Activated T-cell treated with anti-CD3 and anti-CD28 coated beads for 1 hour (primary cell): ENCODE results near the gene TSC22D2.
"Not testable (repeated sequence)": the region's sequence is repeated elsewhere in the genome, so short reads cannot be mapped to it uniquely, and the experiment has no call there.

ENCODE experiments used
- DNase-seq: peaks from one replicate; pipeline ENCODE4 v3.0.0-alpha.2; 2020; ENCODE audit warnings: low read depth

Gene TSC22D2

GRCh38 chr3:150449169-150449721 is 41.1 kb downstream of the TSC22D2 start:
- no peak for DNase-seq

GRCh38 chr3:150450916-150451315 is 42.8 kb downstream of the TSC22D2 start:
- no peak for DNase-seq

GRCh38 chr3:150451329-150452048 is 43.4 kb downstream of the TSC22D2 start:
- no peak for DNase-seq

GRCh38 chr3:150453353-150453752 is 45.3 kb downstream of the TSC22D2 start:
- DNase-seq = no peak

- no peak for DNase-seq
These were observed 46.0 kb downstream of the TSC22D2 start for GRCh38 chr3:150454085-150454484.

GRCh38 chr3:150454622-150455021 is 46.5 kb downstream of the TSC22D2 start:
- no peak for DNase-seq

GRCh38 chr3:150455341-150455740 is 47.2 kb downstream of the TSC22D2 start:
- no peak for DNase-seq

GRCh38 chr3:150458001-150458400 is 49.9 kb downstream of the TSC22D2 start:
- DNase-seq = no peak

GRCh38 chr3:150460484-150460883 is 52.4 kb downstream of the TSC22D2 start:
- DNase-seq = no peak

- no peak for DNase-seq
These were observed 53.3 kb downstream of the TSC22D2 start for GRCh38 chr3:150461399-150461798.

GRCh38 chr3:150462108-150462507 is 54.0 kb downstream of the TSC22D2 start:
- no peak for DNase-seq

- no peak for DNase-seq
These were observed 56.6 kb downstream of the TSC22D2 start for GRCh38 chr3:150464684-150465083.

GRCh38 chr3:150467381-150467780 is 59.3 kb downstream of the TSC22D2 start:
- DNase-seq = no peak

- DNase-seq = no peak
These were observed 61.2 kb downstream of the TSC22D2 start for GRCh38 chr3:150469031-150469930.

- no peak for DNase-seq
These were observed 62.0 kb downstream of the TSC22D2 start for GRCh38 chr3:150469931-150470740.

- DNase-seq = no peak
These were observed 64.3 kb downstream of the TSC22D2 start for GRCh38 chr3:150472421-150472820.

- not testable (repeated sequence) for DNase-seq
These were observed 65.1 kb downstream of the TSC22D2 start for GRCh38 chr3:150473161-150473560.

GRCh38 chr3:150479370-150479769 is 71.3 kb downstream of the TSC22D2 start:
- DNase-seq = no peak

GRCh38 chr3:150480877-150481276 is 72.8 kb downstream of the TSC22D2 start:
- DNase-seq = no peak

GRCh38 chr3:150483226-150483625 is 75.1 kb downstream of the TSC22D2 start:
- DNase-seq = no peak

GRCh38 chr3:150484410-150484809 is 76.3 kb downstream of the TSC22D2 start:
- no peak for DNase-seq

GRCh38 chr3:150488867-150489266 is 80.8 kb downstream of the TSC22D2 start:
- DNase-seq = no peak
